Liver (tissue), 9 donors: ENCODE measurements around the gene GPI. TPM values are rescaled to one million over a fixed set of nuclear protein-coding genes. Genes with fewer than 3 reads are reported as not detected.

Experiments
- DNase-seq: peaks from one replicate; pipeline ENCODE4 v3.0.0-alpha.2; 2017; ENCODE audit warnings: low spot score
- H3K27ac ChIP-seq, 2 donors: one replicate each; pipeline ENCODE4 v1.7.0; 2013; ENCODE audit warnings: inconsistent platforms in 2 of 2, low read length in 2 of 2, control low read depth in 1 of 2, low read depth in 1 of 2, mild to moderate bottlenecking in 1 of 2
- H3K27me3 ChIP-seq, 4 donors: one replicate each; pipeline versions ENCODE4 v1.6.1 to v1.7.0; 2013; ENCODE audit warnings: low read length in 3 of 4, inconsistent platforms in 1 of 4, mild to moderate bottlenecking in 1 of 4, moderate library complexity in 1 of 4; ENCODE audit not compliant: control insufficient read depth in 4 of 4, insufficient read depth in 4 of 4
- H3K36me3 ChIP-seq, 4 donors: one replicate each; pipeline versions ENCODE4 v1.6.1 to v1.7.0; 2013; ENCODE audit warnings: low read length in 3 of 4, mild to moderate bottlenecking in 3 of 4, low read depth in 1 of 4, moderate library complexity in 1 of 4; ENCODE audit not compliant: control insufficient read depth in 4 of 4, insufficient read depth in 3 of 4
- H3K4me1 ChIP-seq, 4 donors: one replicate each; pipeline versions ENCODE4 v1.6.1 to v1.7.0; 2013; ENCODE audit warnings: low read length in 3 of 4, mild to moderate bottlenecking in 3 of 4, moderate library complexity in 1 of 4; ENCODE audit not compliant: control insufficient read depth in 4 of 4, insufficient read depth in 4 of 4
- H3K4me3 ChIP-seq, 3 donors: one replicate each; pipeline versions ENCODE4 v1.6.1 to v1.7.0; 2013; ENCODE audit warnings: low read length in 3 of 3, control low read depth in 1 of 3, low read depth in 1 of 3, mild to moderate bottlenecking in 1 of 3
- H3K9ac ChIP-seq, 2 donors: one replicate each; pipeline ENCODE4 v1.7.0; 2013; ENCODE audit warnings: low read length in 2 of 2, mild to moderate bottlenecking in 2 of 2, moderate library complexity in 2 of 2, control low read depth in 1 of 2, low read depth in 1 of 2
- H3K9me3 ChIP-seq, 4 donors: one replicate each; pipeline versions ENCODE4 v1.6.1 to v1.7.0; 2013; ENCODE audit warnings: low read length in 3 of 4; ENCODE audit not compliant: control insufficient read depth in 4 of 4
- EGR1 ChIP-seq, 2 donors: IDR thresholded peaks; 2 replicates each; pipeline ENCODE4 v1.6.1; 2016 to 2018; ENCODE audit warnings: antibody characterized with exemption in 2 of 2, low read depth in 2 of 2
- FOXA1 ChIP-seq: IDR thresholded peaks from 2 replicates; pipeline ENCODE4 v1.6.1; 2016; ENCODE audit warnings: antibody characterized with exemption
- FOXA2 ChIP-seq: IDR thresholded peaks from 2 replicates; pipeline ENCODE4 v1.6.1; 2016; ENCODE audit warnings: antibody characterized with exemption
- GABPA ChIP-seq, 2 donors: IDR thresholded peaks in 1 of 2; conservative IDR thresholded peaks in 1 of 2; 2 replicates each; pipeline ENCODE4 v1.6.1; 2016; ENCODE audit warnings: antibody characterized with exemption in 2 of 2, mild to moderate bottlenecking in 1 of 2, moderate library complexity in 1 of 2
- HNF4G ChIP-seq: IDR thresholded peaks from 2 replicates; pipeline ENCODE4 v1.6.1; 2016; ENCODE audit warnings: antibody characterized with exemption
- JUND ChIP-seq, 2 donors: IDR thresholded peaks; 2 replicates each; pipeline ENCODE4 v1.6.1; 2016; ENCODE audit warnings: antibody characterized with exemption in 2 of 2
- MAX ChIP-seq: IDR thresholded peaks from 2 replicates; pipeline ENCODE4 v1.6.1; 2016; ENCODE audit warnings: antibody characterized with exemption
- NR2F2 ChIP-seq: IDR thresholded peaks from 2 replicates; pipeline ENCODE4 v1.6.1; 2016; ENCODE audit warnings: antibody characterized with exemption
- RAD21 ChIP-seq, 2 donors: IDR thresholded peaks; 2 replicates each; pipeline ENCODE4 v1.6.1; 2016; ENCODE audit warnings: antibody characterized with exemption in 2 of 2, mild to moderate bottlenecking in 2 of 2
- REST ChIP-seq: IDR thresholded peaks from 2 replicates; pipeline ENCODE4 v1.6.1; 2016; ENCODE audit warnings: antibody characterized with exemption, mild to moderate bottlenecking
- RXRA ChIP-seq, 2 donors: IDR thresholded peaks; 2 replicates each; pipeline ENCODE4 v1.6.1; 2017 to 2018; ENCODE audit warnings: antibody characterized with exemption in 2 of 2, mild to moderate bottlenecking in 1 of 2
- SP1 ChIP-seq: IDR thresholded peaks from 2 replicates; pipeline ENCODE4 v1.6.1; 2018; ENCODE audit warnings: antibody characterized with exemption, mild to moderate bottlenecking
- TAF1 ChIP-seq: conservative IDR thresholded peaks from 2 replicates; pipeline ENCODE4 v1.6.1; 2016; ENCODE audit warnings: antibody characterized with exemption, mild to moderate bottlenecking
- YY1 ChIP-seq: IDR thresholded peaks from 2 replicates; pipeline ENCODE4 v1.6.1; 2016; ENCODE audit warnings: antibody characterized with exemption, mild to moderate bottlenecking
- WGBS: extraction: QIAGEN DNeasy Blood & Tissue Kit; methylation state at CpG from one replicate; pipeline ENCODE4 v1.1.7; 2013; 5-methylcytosine and 5-hydroxymethylcytosine counted together
- polyA plus RNA-seq, 2 donors: library from polyadenylated mRNA; stranded (reverse) in 1 of 2; unstranded in 1 of 2; fragments of 200-250 nt in 1 of 2; fragments of >200 nt in 1 of 2; fragmentation: Nextera tagmentation in 1 of 2; extraction: Ambion mirVana in 1 of 2; gene quantifications; one replicate each; pipeline versions ENCODE4 v1.2.1 to v1.2.3, GENCODE V29; 2013 to 2015
- total RNA-seq, 2 donors: library from RNA; depleted of rRNA; stranded (reverse); fragments of >200 nt; gene quantifications; one replicate each; pipeline ENCODE4 v1.2.3, GENCODE V29; 2014
- TF ChIP-seq, protein P1 (sequence below): IDR thresholded peaks from 2 replicates; pipeline ENCODE4 v1.6.1; 2016; ENCODE audit warnings: antibody characterized with exemption
- TF ChIP-seq, protein P2 (sequence below): IDR thresholded peaks from 2 replicates; pipeline ENCODE4 v1.6.1; 2016; ENCODE audit warnings: antibody characterized with exemption
- TF ChIP-seq, protein P3 (sequence below): fragments of 150-350 bp; IDR thresholded peaks from 2 replicates; pipeline ENCODE4 v1.5.1; 2017; ENCODE audit warnings: improper control_type of control experiment, low read depth, low read length; ENCODE audit not compliant: missing input control
- donor health status: healthy.
- donor health status: healthy.
- donor health status: healthy.
- donor health status: healthy.
- donor health status: healthy.

The GPI gene
- total and polyA plus RNA-seq, 4 donors = 61.8 to 191 (median 158) TPM

DNA sequence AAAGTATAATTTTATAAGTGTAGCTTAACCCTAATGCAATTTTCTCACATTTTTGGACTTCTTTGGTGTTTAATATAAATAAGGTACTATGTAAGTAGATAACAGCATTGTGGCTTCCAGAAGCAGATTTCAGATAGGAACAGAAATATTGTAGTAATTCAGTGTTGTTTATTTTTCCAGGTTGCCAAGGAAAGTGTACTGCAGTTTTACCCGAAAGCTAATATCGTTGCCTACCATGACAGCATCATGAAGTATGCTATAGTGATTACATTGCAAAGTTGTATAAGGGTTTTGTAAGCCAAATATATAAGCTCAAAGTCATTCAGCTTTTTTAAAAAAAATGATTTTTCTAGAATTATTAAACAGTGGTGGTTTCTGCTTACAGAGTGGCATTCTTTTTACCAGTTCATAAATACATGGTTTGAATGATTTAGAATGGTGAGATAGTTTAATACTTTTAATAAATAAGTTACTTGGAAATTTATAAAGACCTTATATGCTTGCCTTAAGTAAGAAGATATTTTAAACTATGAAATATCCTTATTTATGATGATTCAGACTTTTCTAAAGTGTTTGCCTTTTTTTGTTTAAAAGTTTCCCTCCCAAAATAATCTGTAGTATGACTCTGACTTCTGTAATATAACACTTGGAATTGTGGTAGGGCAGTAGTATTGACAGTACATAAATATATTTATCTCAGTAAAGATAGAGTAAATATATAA is 66.8 kb downstream of the GPI start:
- Histone ChIP-seq H3K27me3 (no peaks in the 10 kb centered on the region), H3K9ac (no peak overlapping the region), H3K4me1 (peaks cover 3 to 24% (median 17%) of the 10 kb centered on the region in 4 donors), H3K36me3 (peaks cover 4 to 25% (median 18%) of the 10 kb centered on the region in 4 donors), H3K9me3 (no peaks in the 10 kb centered on the region), H3K4me3 (no peak overlapping the region), H3K27ac (no peak overlapping the region)
- 81% methylated on average over 2 of the region's 2 CpGs for WGBS
- TF ChIP-seq RXRA (IDR thresholded peaks at IDR 0.05) (no peak), NR2F2 (no peak)
- TF ChIP-seq, protein P1, sequence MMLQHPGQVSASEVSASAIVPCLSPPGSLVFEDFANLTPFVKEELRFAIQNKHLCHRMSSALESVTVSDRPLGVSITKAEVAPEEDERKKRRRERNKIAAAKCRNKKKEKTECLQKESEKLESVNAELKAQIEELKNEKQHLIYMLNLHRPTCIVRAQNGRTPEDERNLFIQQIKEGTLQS = no peak
- TF ChIP-seq, protein P2, sequence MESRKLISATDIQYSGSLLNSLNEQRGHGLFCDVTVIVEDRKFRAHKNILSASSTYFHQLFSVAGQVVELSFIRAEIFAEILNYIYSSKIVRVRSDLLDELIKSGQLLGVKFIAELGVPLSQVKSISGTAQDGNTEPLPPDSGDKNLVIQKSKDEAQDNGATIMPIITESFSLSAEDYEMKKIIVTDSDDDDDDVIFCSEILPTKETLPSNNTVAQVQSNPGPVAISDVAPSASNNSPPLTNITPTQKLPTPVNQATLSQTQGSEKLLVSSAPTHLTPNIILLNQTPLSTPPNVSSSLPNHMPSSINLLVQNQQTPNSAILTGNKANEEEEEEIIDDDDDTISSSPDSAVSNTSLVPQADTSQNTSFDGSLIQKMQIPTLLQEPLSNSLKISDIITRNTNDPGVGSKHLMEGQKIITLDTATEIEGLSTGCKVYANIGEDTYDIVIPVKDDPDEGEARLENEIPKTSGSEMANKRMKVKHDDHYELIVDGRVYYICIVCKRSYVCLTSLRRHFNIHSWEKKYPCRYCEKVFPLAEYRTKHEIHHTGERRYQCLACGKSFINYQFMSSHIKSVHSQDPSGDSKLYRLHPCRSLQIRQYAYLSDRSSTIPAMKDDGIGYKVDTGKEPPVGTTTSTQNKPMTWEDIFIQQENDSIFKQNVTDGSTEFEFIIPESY = no peak
- TF ChIP-seq, protein P3, sequence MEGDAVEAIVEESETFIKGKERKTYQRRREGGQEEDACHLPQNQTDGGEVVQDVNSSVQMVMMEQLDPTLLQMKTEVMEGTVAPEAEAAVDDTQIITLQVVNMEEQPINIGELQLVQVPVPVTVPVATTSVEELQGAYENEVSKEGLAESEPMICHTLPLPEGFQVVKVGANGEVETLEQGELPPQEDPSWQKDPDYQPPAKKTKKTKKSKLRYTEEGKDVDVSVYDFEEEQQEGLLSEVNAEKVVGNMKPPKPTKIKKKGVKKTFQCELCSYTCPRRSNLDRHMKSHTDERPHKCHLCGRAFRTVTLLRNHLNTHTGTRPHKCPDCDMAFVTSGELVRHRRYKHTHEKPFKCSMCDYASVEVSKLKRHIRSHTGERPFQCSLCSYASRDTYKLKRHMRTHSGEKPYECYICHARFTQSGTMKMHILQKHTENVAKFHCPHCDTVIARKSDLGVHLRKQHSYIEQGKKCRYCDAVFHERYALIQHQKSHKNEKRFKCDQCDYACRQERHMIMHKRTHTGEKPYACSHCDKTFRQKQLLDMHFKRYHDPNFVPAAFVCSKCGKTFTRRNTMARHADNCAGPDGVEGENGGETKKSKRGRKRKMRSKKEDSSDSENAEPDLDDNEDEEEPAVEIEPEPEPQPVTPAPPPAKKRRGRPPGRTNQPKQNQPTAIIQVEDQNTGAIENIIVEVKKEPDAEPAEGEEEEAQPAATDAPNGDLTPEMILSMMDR = no peak
- DNase-seq = no peak

GRCh38 chr19:34432797-34433196 is 67.8 kb downstream of the GPI start:
- Histone ChIP-seq H3K4me1 (peaks cover 2 to 22% (median 15%) of the 10 kb centered on the region in 4 donors), H3K27me3 (no peaks in the 10 kb centered on the region), H3K9ac (no peak overlapping the region), H3K27ac (no peak overlapping the region), H3K9me3 (no peaks in the 10 kb centered on the region), H3K4me3 (no peak overlapping the region), H3K36me3 (peaks cover 6 to 28% (median 22%) of the 10 kb centered on the region in 4 donors)
- no peak for TF ChIP-seq GABPA (IDR thresholded peaks at IDR 0.05 in 1 of 2, conservative IDR thresholded peaks at IDR 0.05 in 1 of 2)
- peak; percentile 77 for TF ChIP-seq NR2F2
- DNase-seq = no peak
- 86% methylated on average over 5 of the region's 5 CpGs for WGBS

DNA sequence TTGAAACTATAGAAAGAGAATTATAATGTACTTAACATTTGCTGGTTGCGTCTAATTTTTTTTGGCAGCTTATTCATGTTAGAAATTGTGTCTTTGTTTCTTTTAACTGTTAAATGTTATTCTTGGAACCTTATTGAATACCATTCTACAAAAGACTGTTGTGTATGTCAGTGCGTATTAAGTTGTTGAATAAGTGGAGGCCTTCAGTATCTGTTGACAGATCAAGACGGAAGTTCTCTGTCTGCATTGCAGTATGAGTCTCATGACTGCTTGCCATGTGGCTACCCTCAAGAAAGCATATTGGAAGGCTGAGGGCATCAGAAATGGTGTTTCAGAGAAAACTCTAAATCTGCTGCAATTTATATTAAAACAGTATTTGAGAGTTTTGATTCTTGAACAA is 71.7 kb downstream of the GPI start:
- no peak for DNase-seq
- no peaks in the 10 kb centered on the region for H3K4me1 ChIP-seq
- H3K27ac ChIP-seq = no peak overlapping the region
- H3K4me3 ChIP-seq = no peak overlapping the region
- H3K36me3 ChIP-seq = peaks cover 7 to 55% (median 42%) of the 10 kb centered on the region in 4 donors
- no peaks in the 10 kb centered on the region for H3K27me3 ChIP-seq
- no peaks in the 10 kb centered on the region for H3K9me3 ChIP-seq
- 97% methylated on average over 3 of the region's 3 CpGs for WGBS
- no peak overlapping the region for H3K9ac ChIP-seq
- TF ChIP-seq JUND (IDR thresholded peaks at IDR 0.05) (no peak), YY1 (no peak), REST (no peak), MAX (no peak), HNF4G (no peak), RXRA (IDR thresholded peaks at IDR 0.05) (no peak), GABPA (IDR thresholded peaks at IDR 0.05 in 1 of 2, conservative IDR thresholded peaks at IDR 0.05 in 1 of 2) (no peak), FOXA1 (no peak), EGR1 (IDR thresholded peaks at IDR 0.05; ENCODE audit: low read depth in 2 of 2) (no peak), NR2F2 (no peak), TAF1 (no peak), RAD21 (IDR thresholded peaks at IDR 0.05) (no peak), FOXA2 (no peak), SP1 (no peak)
- TF ChIP-seq, protein P1 = no peak
- TF ChIP-seq, protein P2 = no peak
